ENCODE data around the gene NEU4. TPM values are rescaled to one million over a fixed set of nuclear protein-coding genes. Genes with fewer than 3 reads are reported as not detected.
A peak's percentile ranks its signal among the peaks of the same experiment; 100 is the strongest.

NEU4 gene
- polyA plus RNA-seq, 3 donors: 0.26 to 2.6 (median 0.99) TPM

- H3K27me3 Mint-ChIP-seq (ENCODE audit: low read depth in 3 of 3): peaks cover 4 to 17% (median 10%) of the 10 kb centered on the region in 3 donors
- Histone ChIP-seq H3K79me2 (ENCODE audit: insufficient read depth, low read length) (no peaks in the 10 kb centered on the region), H3K9ac (ENCODE audit: insufficient read depth, low read length, poor library complexity, severe bottlenecking) (no peak overlapping the region), H3K4me2 (replicated peaks; ENCODE audit: extremely low read depth, low read length, poor library complexity, severe bottlenecking) (no peak overlapping the region), H3K27ac (ENCODE audit: low read depth in 1 of 2, low read length in 2 of 2) (no peak overlapping the region), H2AFZ (ENCODE audit: insufficient read depth, low read depth, low read length, poor library complexity, severe bottlenecking) (no peak overlapping the region), H3K27me3 (ENCODE audit: control insufficient read depth in 2 of 2, insufficient read depth in 2 of 2, low read length in 2 of 2) (no peaks in the 10 kb centered on the region), H3K9me3 (replicated peaks in 1 of 2; ENCODE audit: control insufficient read depth in 1 of 2, insufficient read depth in 1 of 2, low read length in 2 of 2) (no peaks in the 10 kb centered on the region), H3K4me3 (replicated peaks in 1 of 3; ENCODE audit: low read depth in 2 of 3, low read length in 3 of 3) (no peak overlapping the region), H4K20me1 (ENCODE audit: insufficient read depth, low read length) (no peaks in the 10 kb centered on the region), H3K36me3 (replicated peaks in 1 of 2; ENCODE audit: control insufficient read depth in 1 of 2, insufficient read depth in 2 of 2, low read length in 2 of 2) (no peaks in the 10 kb centered on the region), H3K4me1 (ENCODE audit: control insufficient read depth in 1 of 2, insufficient read depth in 2 of 2, low read length in 2 of 2) (peaks cover 13 to 18% of the 10 kb centered on the region in 2 donors)
- intact Hi-C loops (cut with micrococcal nuclease): no loop called here
- H3K27ac Mint-ChIP-seq: peak overlapping the region in 3 of 7 donors; percentile 35 to 72 (median 41)
- TF ChIP-seq CTCF (IDR thresholded peaks at IDR 0.05): no peak
- no peak for DNase-seq
- peaks cover 14% of the 10 kb centered on the region for H3K4me1 Mint-ChIP-seq
- H3K9me3 Mint-ChIP-seq: peaks cover 0 to 2% (median 0%) of the 10 kb centered on the region in 7 donors
- WGBS (ENCODE audit: insufficient coverage): 92% methylated on average over 46 of the region's 52 CpGs
- H3K36me3 Mint-ChIP-seq: no peaks in the 10 kb centered on the region
- H3K4me3 Mint-ChIP-seq: peak overlapping the region in 1 of 2 donors; percentile 30
Observed at GRCh38 chr2:241814643-241815476, 5.9 kb downstream of the NEU4 start.

GRCh38 chr2:241815477-241816430 is 6.8 kb downstream of the NEU4 start:
- H3K4me1 Mint-ChIP-seq: peaks cover 14% of the 10 kb centered on the region
- H3K36me3 Mint-ChIP-seq: no peaks in the 10 kb centered on the region
- DNase-seq: no peak
- 84% methylated on average over 45 of the region's 48 CpGs for WGBS (ENCODE audit: insufficient coverage)
- Histone ChIP-seq H3K9ac (ENCODE audit: insufficient read depth, low read length, poor library complexity, severe bottlenecking) (peak overlapping the region; percentile 8), H3K79me2 (ENCODE audit: insufficient read depth, low read length) (no peaks in the 10 kb centered on the region), H3K4me2 (replicated peaks; ENCODE audit: extremely low read depth, low read length, poor library complexity, severe bottlenecking) (no peak overlapping the region), H3K9me3 (replicated peaks in 1 of 2; ENCODE audit: control insufficient read depth in 1 of 2, insufficient read depth in 1 of 2, low read length in 2 of 2) (no peaks in the 10 kb centered on the region), H2AFZ (ENCODE audit: insufficient read depth, low read depth, low read length, poor library complexity, severe bottlenecking) (no peak overlapping the region), H3K27ac (ENCODE audit: low read depth in 1 of 2, low read length in 2 of 2) (no peak overlapping the region), H3K4me1 (ENCODE audit: control insufficient read depth in 1 of 2, insufficient read depth in 2 of 2, low read length in 2 of 2) (peaks cover 13 to 18% of the 10 kb centered on the region in 2 donors), H3K27me3 (ENCODE audit: control insufficient read depth in 2 of 2, insufficient read depth in 2 of 2, low read length in 2 of 2) (no peaks in the 10 kb centered on the region), H3K4me3 (replicated peaks in 1 of 3; ENCODE audit: low read depth in 2 of 3, low read length in 3 of 3) (no peak overlapping the region), H3K36me3 (replicated peaks in 1 of 2; ENCODE audit: control insufficient read depth in 1 of 2, insufficient read depth in 2 of 2, low read length in 2 of 2) (no peaks in the 10 kb centered on the region), H4K20me1 (ENCODE audit: insufficient read depth, low read length) (no peaks in the 10 kb centered on the region)
- peak overlapping the region in 1 of 2 donors; percentile 30 for H3K4me3 Mint-ChIP-seq
- intact Hi-C loops (cut with micrococcal nuclease): no loop called here
- H3K27ac Mint-ChIP-seq: peak overlapping the region in 1 of 7 donors; percentile 72
- H3K27me3 Mint-ChIP-seq (ENCODE audit: low read depth in 3 of 3): peaks cover 4 to 17% (median 10%) of the 10 kb centered on the region in 3 donors
- H3K9me3 Mint-ChIP-seq: peaks cover 0 to 2% (median 0%) of the 10 kb centered on the region in 7 donors
- TF ChIP-seq CTCF (IDR thresholded peaks at IDR 0.05): no peak

Data from CD14-positive monocyte (primary cell).